ENCODE measurements around the gene DDOST.

Gene DDOST

GRCh38 chr1:20657024-20657423, 4.1 kb downstream of the DDOST start:
- Histone ChIP-seq H2BK120ac (ENCODE audit: low read depth, low read length) (no peak overlapping the region), H3K4me2 (ENCODE audit: low read length, poor library complexity, severe bottlenecking) (no peak overlapping the region), H4K8ac (ENCODE audit: low read length) (no peak overlapping the region), H2AFZ (ENCODE audit: low read depth, low read length) (no peak overlapping the region), H3K14ac (ENCODE audit: low read length in 2 of 2) (no peak overlapping the region), H3K27me3 (ENCODE audit: control insufficient read depth in 1 of 2, insufficient read depth in 1 of 2, low read length in 2 of 2) (no peaks in the 10 kb centered on the region), H3K23ac (ENCODE audit: low read length in 2 of 2) (no peak overlapping the region), H3K4me3 (ENCODE audit: insufficient read depth in 1 of 2, low read depth in 1 of 2, low read length in 2 of 2) (no peak overlapping the region), H3K9ac (ENCODE audit: low read length) (peak overlapping the region; percentile 10), H3K36me3 (ENCODE audit: control insufficient read depth in 1 of 2, insufficient read depth in 2 of 2, low read depth in 1 of 2, low read length in 2 of 2) (peaks cover 61 to 74% of the 10 kb centered on the region in 2 experiments), H2BK5ac (ENCODE audit: low read depth, low read length, poor library complexity, severe bottlenecking) (no peak overlapping the region), H3K4ac (ENCODE audit: low read depth in 1 of 2, low read length in 2 of 2) (no peak overlapping the region), H3K9me3 (ENCODE audit: control insufficient read depth, low read length) (no peaks in the 10 kb centered on the region), H3K18ac (ENCODE audit: low read depth in 1 of 2, low read length in 2 of 2) (no peak overlapping the region), H2BK12ac (ENCODE audit: low read length in 2 of 2) (no peak overlapping the region), H3K27ac (ENCODE audit: low read length, poor library complexity, severe bottlenecking) (no peak overlapping the region), H2AK5ac (ENCODE audit: low read length, severe bottlenecking) (no peak overlapping the region), H4K91ac (ENCODE audit: low read length) (no peak overlapping the region), H2BK15ac (ENCODE audit: low read depth, poor library complexity, severe bottlenecking) (no peak overlapping the region), H3K4me1 (ENCODE audit: control insufficient read depth, insufficient read depth, low read depth, low read length) (peaks cover 4% of the 10 kb centered on the region), H3K79me1 (replicated peaks; ENCODE audit: low read length, poor library complexity, severe bottlenecking) (peaks cover 28% of the 10 kb centered on the region)
- no peak for DNase-seq
- WGBS = 98% methylated on average over 12 of the region's 12 CpGs

- no peak overlapping the region for H3K4ac ChIP-seq (ENCODE audit: low read depth in 1 of 2, low read length in 2 of 2)
- H3K14ac ChIP-seq (ENCODE audit: low read length in 2 of 2) = no peak overlapping the region
- no peaks in the 10 kb centered on the region for H3K27me3 ChIP-seq (ENCODE audit: control insufficient read depth in 1 of 2, insufficient read depth in 1 of 2, low read length in 2 of 2)
- H3K4me1 ChIP-seq (ENCODE audit: control insufficient read depth, insufficient read depth, low read depth, low read length) = peaks cover 2% of the 10 kb centered on the region
- no peaks in the 10 kb centered on the region for H3K9me3 ChIP-seq (ENCODE audit: control insufficient read depth, low read length)
- no peak overlapping the region for H2BK120ac ChIP-seq (ENCODE audit: low read depth, low read length)
- H2BK12ac ChIP-seq (ENCODE audit: low read length in 2 of 2) = no peak overlapping the region
- H3K23ac ChIP-seq (ENCODE audit: low read length in 2 of 2) = no peak overlapping the region
- H3K4me3 ChIP-seq (ENCODE audit: insufficient read depth in 1 of 2, low read depth in 1 of 2, low read length in 2 of 2) = no peak overlapping the region
- no peak overlapping the region for H3K4me2 ChIP-seq (ENCODE audit: low read length, poor library complexity, severe bottlenecking)
- H3K79me1 ChIP-seq (replicated peaks; ENCODE audit: low read length, poor library complexity, severe bottlenecking) = peaks cover 24% of the 10 kb centered on the region
- no peak overlapping the region for H2AK5ac ChIP-seq (ENCODE audit: low read length, severe bottlenecking)
- H3K18ac ChIP-seq (ENCODE audit: low read depth in 1 of 2, low read length in 2 of 2) = no peak overlapping the region
- no peak overlapping the region for H2AFZ ChIP-seq (ENCODE audit: low read depth, low read length)
- no peak overlapping the region for H3K9ac ChIP-seq (ENCODE audit: low read length)
- peak overlapping the region; percentile 4 for H4K8ac ChIP-seq (ENCODE audit: low read length)
- peaks cover 80 to 95% of the 10 kb centered on the region in 2 experiments for H3K36me3 ChIP-seq (ENCODE audit: control insufficient read depth in 1 of 2, insufficient read depth in 2 of 2, low read depth in 1 of 2, low read length in 2 of 2)
- no peak overlapping the region for H3K27ac ChIP-seq (ENCODE audit: low read length, poor library complexity, severe bottlenecking)
- no peak overlapping the region for H2BK15ac ChIP-seq (ENCODE audit: low read depth, poor library complexity, severe bottlenecking)
- no peak overlapping the region for H4K91ac ChIP-seq (ENCODE audit: low read length)
- no peak for DNase-seq
- no peak overlapping the region for H2BK5ac ChIP-seq (ENCODE audit: low read depth, low read length, poor library complexity, severe bottlenecking)
- 90% methylated on average over 20 of the region's 20 CpGs for WGBS
Observed at GRCh38 chr1:20654104-20654690, 7.0 kb downstream of the DDOST start.

GRCh38 chr1:20652300-20652699, 8.9 kb downstream of the DDOST start:
- Histone ChIP-seq H3K27me3 (ENCODE audit: control insufficient read depth in 1 of 2, insufficient read depth in 1 of 2, low read length in 2 of 2) (no peaks in the 10 kb centered on the region), H3K79me1 (replicated peaks; ENCODE audit: low read length, poor library complexity, severe bottlenecking) (peaks cover 20% of the 10 kb centered on the region), H3K27ac (ENCODE audit: low read length, poor library complexity, severe bottlenecking) (no peak overlapping the region), H3K4me3 (ENCODE audit: insufficient read depth in 1 of 2, low read depth in 1 of 2, low read length in 2 of 2) (no peak overlapping the region), H2AK5ac (ENCODE audit: low read length, severe bottlenecking) (no peak overlapping the region), H2BK15ac (ENCODE audit: low read depth, poor library complexity, severe bottlenecking) (no peak overlapping the region), H3K9me3 (ENCODE audit: control insufficient read depth, low read length) (no peaks in the 10 kb centered on the region), H3K9ac (ENCODE audit: low read length) (no peak overlapping the region), H3K4me2 (ENCODE audit: low read length, poor library complexity, severe bottlenecking) (no peak overlapping the region), H3K36me3 (ENCODE audit: control insufficient read depth in 1 of 2, insufficient read depth in 2 of 2, low read depth in 1 of 2, low read length in 2 of 2) (peaks cover 85 to 95% of the 10 kb centered on the region in 2 experiments), H3K23ac (ENCODE audit: low read length in 2 of 2) (no peak overlapping the region), H2AFZ (ENCODE audit: low read depth, low read length) (no peak overlapping the region), H2BK12ac (ENCODE audit: low read length in 2 of 2) (no peak overlapping the region), H3K18ac (ENCODE audit: low read depth in 1 of 2, low read length in 2 of 2) (no peak overlapping the region), H4K91ac (ENCODE audit: low read length) (no peak overlapping the region), H4K8ac (ENCODE audit: low read length) (no peak overlapping the region), H3K4ac (ENCODE audit: low read depth in 1 of 2, low read length in 2 of 2) (no peak overlapping the region), H3K4me1 (ENCODE audit: control insufficient read depth, insufficient read depth, low read depth, low read length) (peaks cover 2% of the 10 kb centered on the region), H2BK5ac (ENCODE audit: low read depth, low read length, poor library complexity, severe bottlenecking) (no peak overlapping the region), H3K14ac (ENCODE audit: low read length in 2 of 2) (no peak overlapping the region), H2BK120ac (ENCODE audit: low read depth, low read length) (no peak overlapping the region)
- no peak for DNase-seq
- 96% methylated on average over 15 of the region's 15 CpGs for WGBS

GRCh38 chr1:20648946-20649345, 12.2 kb downstream of the DDOST start:
- Histone ChIP-seq H3K9ac (ENCODE audit: low read length) (no peak overlapping the region), H4K91ac (ENCODE audit: low read length) (no peak overlapping the region), H2BK15ac (ENCODE audit: low read depth, poor library complexity, severe bottlenecking) (no peak overlapping the region), H3K27me3 (ENCODE audit: control insufficient read depth in 1 of 2, insufficient read depth in 1 of 2, low read length in 2 of 2) (no peaks in the 10 kb centered on the region), H2BK120ac (ENCODE audit: low read depth, low read length) (no peak overlapping the region), H3K36me3 (ENCODE audit: control insufficient read depth in 1 of 2, insufficient read depth in 2 of 2, low read depth in 1 of 2, low read length in 2 of 2) (peaks cover 73 to 86% of the 10 kb centered on the region in 2 experiments), H2BK5ac (ENCODE audit: low read depth, low read length, poor library complexity, severe bottlenecking) (no peak overlapping the region), H2AFZ (ENCODE audit: low read depth, low read length) (no peak overlapping the region), H3K79me1 (replicated peaks; ENCODE audit: low read length, poor library complexity, severe bottlenecking) (peaks cover 8% of the 10 kb centered on the region), H3K4me3 (ENCODE audit: insufficient read depth in 1 of 2, low read depth in 1 of 2, low read length in 2 of 2) (no peak overlapping the region), H3K4ac (ENCODE audit: low read depth in 1 of 2, low read length in 2 of 2) (no peak overlapping the region), H2BK12ac (ENCODE audit: low read length in 2 of 2) (no peak overlapping the region), H2AK5ac (ENCODE audit: low read length, severe bottlenecking) (no peak overlapping the region), H3K23ac (ENCODE audit: low read length in 2 of 2) (no peak overlapping the region), H4K8ac (ENCODE audit: low read length) (no peak overlapping the region), H3K18ac (ENCODE audit: low read depth in 1 of 2, low read length in 2 of 2) (no peak overlapping the region), H3K27ac (ENCODE audit: low read length, poor library complexity, severe bottlenecking) (no peak overlapping the region), H3K4me1 (ENCODE audit: control insufficient read depth, insufficient read depth, low read depth, low read length) (no peaks in the 10 kb centered on the region), H3K9me3 (ENCODE audit: control insufficient read depth, low read length) (no peaks in the 10 kb centered on the region), H3K4me2 (ENCODE audit: low read length, poor library complexity, severe bottlenecking) (no peak overlapping the region), H3K14ac (ENCODE audit: low read length in 2 of 2) (no peak overlapping the region)
- 98% methylated on average over 15 of the region's 15 CpGs for WGBS
- DNase-seq = no peak
